G401 (cell line): ENCODE data around the gene ZNF263. TPM values are rescaled to one million over a fixed set of nuclear protein-coding genes. Genes with fewer than 3 reads are reported as not detected.

ENCODE experiments used
- DNase-seq: peaks from one replicate; pipeline ENCODE4 v3.0.0-alpha.2; 2015; ENCODE audit warnings: low spot score
- in situ Hi-C: cut with HindIII; loops from 2 replicates; pipeline ENCODE4 v1.10.0; 2016; ENCODE audit warnings: low sequenced_read_pairs, mixed read lengths
- total RNA-seq: library from RNA; depleted of rRNA; stranded (reverse); fragments of >200 nt; shearing (Covaris generic); gene quantifications from 2 replicates; pipeline ENCODE4 v1.2.3, GENCODE V29; 2014; rRNA removed

Gene ZNF263
- 87.5 and 117 TPM in 2 replicates for total RNA-seq

- in situ Hi-C loops: no loop called here
Measured at GRCh38 chr16:3282730-3283542, at the start of gene ZNF263. Gene ZNF263, plus strand, starts transcription at chr16:3283491. Its CDS starts 328 bp downstream, at chr16:3283819.

GRCh38 chr16:3234543-3234856, 48.8 kb upstream of the ZNF263 start:
- no peak for DNase-seq
- in situ Hi-C loops: no loop called here

More at GRCh38 chr16:3282730-3283542, at the start of gene ZNF263:
- peak; percentile 99 for DNase-seq

- in situ Hi-C loops: no loop called here
- DNase-seq: peak; percentile 96
Measured at GRCh38 chr16:3234857-3235561, 48.3 kb upstream of the ZNF263 start, which contains the start of gene ZNF200. Gene ZNF200, minus strand, starts transcription at chr16:3235158. Its CDS starts 1,403 bp downstream, at chr16:3233755.

- DNase-seq: no peak
- in situ Hi-C loops: no loop called here
Measured at GRCh38 chr16:3235856-3236669, 47.2 kb upstream of the ZNF263 start.

- DNase-seq: no peak
- in situ Hi-C loops: no loop called here
Measured at GRCh38 chr16:3241761-3242160, 41.5 kb upstream of the ZNF263 start.

- in situ Hi-C loops: no loop called here
Measured at GRCh38 chr16:3242709-3243108, 40.6 kb upstream of the ZNF263 start.

GRCh38 chr16:3243882-3244281, 39.4 kb upstream of the ZNF263 start:
- in situ Hi-C loops: no loop called here
- DNase-seq: no peak

More at GRCh38 chr16:3242709-3243108, 40.6 kb upstream of the ZNF263 start:
- no peak for DNase-seq

GRCh38 chr16:3246002-3246401, 37.3 kb upstream of the ZNF263 start:
- DNase-seq: no peak
- in situ Hi-C loops: no loop called here

GRCh38 chr16:3246876-3247275, 36.4 kb upstream of the ZNF263 start:
- in situ Hi-C loops: no loop called here
- DNase-seq: no peak

- in situ Hi-C loops: no loop called here
- no peak for DNase-seq
Measured at GRCh38 chr16:3248596-3248995, 34.7 kb upstream of the ZNF263 start.

- DNase-seq: no peak
- in situ Hi-C loops: no loop called here
Measured at GRCh38 chr16:3249020-3249419, 34.3 kb upstream of the ZNF263 start.

GRCh38 chr16:3249451-3249850, 33.8 kb upstream of the ZNF263 start:
- DNase-seq: no peak
- in situ Hi-C loops: no loop called here

GRCh38 chr16:3252967-3253366, 30.3 kb upstream of the ZNF263 start:
- in situ Hi-C loops: no loop called here
- no peak for DNase-seq

- in situ Hi-C loops: no loop called here
- no peak for DNase-seq
Measured at GRCh38 chr16:3254309-3254708, 29.0 kb upstream of the ZNF263 start.

GRCh38 chr16:3256146-3256865, 27.0 kb upstream of the ZNF263 start, which contains the start of gene MEFV:
Gene MEFV, minus strand, starts transcription at chr16:3256633. Its CDS starts 46 bp downstream, at chr16:3256587.
- DNase-seq: no peak
- in situ Hi-C loops: no loop called here

GRCh38 chr16:3256866-3257465, 26.3 kb upstream of the ZNF263 start:
- no peak for DNase-seq
- in situ Hi-C loops: no loop called here

GRCh38 chr16:3259836-3260235, 23.5 kb upstream of the ZNF263 start:
- no peak for DNase-seq
- in situ Hi-C loops: no loop called here

- in situ Hi-C loops: no loop called here
- DNase-seq: no peak
Measured at GRCh38 chr16:3262517-3262916, 20.8 kb upstream of the ZNF263 start.
